H54 (cell line): Measurements from ENCODE around the gene SLC22A1.

ENCODE experiments used
- DNase-seq: peaks from one replicate; pipeline ENCODE4 v3.0.0; 2011; ENCODE audit warnings: low spot score, mixed read lengths; ENCODE audit not compliant: insufficient read length
- FAIRE-seq: peaks from 3 replicates; lab custom pipeline; 2011; peaks lifted over from hg19 to GRCh38; lab: Jason Lieb, UNC
- POLR2A ChIP-seq: IDR thresholded peaks from 2 replicates; pipeline ENCODE4 v1.6.1; 2011; ENCODE audit warnings: low read depth, mild to moderate bottlenecking, low read length

SLC22A1 gene

DNA sequence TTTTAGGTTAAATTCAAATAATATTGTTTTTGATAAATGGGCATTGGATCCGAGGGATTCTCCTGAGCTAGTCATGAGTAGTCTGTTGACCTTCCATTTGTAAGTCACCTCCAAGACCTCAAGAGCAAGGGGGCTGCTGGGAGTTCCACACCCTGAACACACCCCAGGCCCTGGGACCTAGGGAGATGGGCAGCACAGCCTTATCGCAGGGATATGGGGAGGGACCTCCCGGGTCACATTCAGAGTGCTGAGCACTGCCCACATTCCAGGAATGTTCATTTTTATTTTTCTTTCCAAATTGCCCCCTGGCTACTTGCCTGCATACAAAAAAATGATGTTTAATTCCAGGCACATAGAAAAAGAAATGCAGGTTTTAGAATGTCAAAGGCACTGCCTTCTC lies 81.5 kb downstream of the SLC22A1 start:
- FAIRE-seq = no peak
- DNase-seq = no peak
- no peak for TF ChIP-seq POLR2A

- TF ChIP-seq POLR2A = no peak
- DNase-seq (no peak), FAIRE-seq (no peak)
Observed at GRCh38 chr6:160203522-160203921, 81.9 kb downstream of the SLC22A1 start.

GRCh38 chr6:160203953-160204352 lies 82.3 kb downstream of the SLC22A1 start:
- no peak for DNase-seq
- FAIRE-seq = no peak
- TF ChIP-seq POLR2A = no peak

DNA sequence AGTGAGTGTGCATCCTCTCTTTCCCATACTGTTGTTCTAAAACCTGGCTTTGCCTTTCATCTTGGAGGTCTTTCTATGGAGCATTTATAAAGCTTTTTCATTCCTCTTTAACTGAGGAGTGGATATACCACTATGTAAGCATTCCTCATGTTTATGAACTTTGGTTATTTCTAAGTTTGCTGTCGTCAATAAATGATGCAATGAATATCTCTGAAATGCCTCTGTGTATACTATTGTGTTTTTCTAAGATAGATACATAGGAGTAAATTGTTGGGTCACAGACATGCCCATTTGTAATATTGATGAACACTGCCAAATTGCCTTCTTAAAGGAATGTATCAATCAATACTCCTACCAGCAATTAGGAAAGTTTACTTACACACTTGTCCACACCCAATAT lies 83.1 kb downstream of the SLC22A1 start:
- FAIRE-seq (no peak), DNase-seq (no peak)
- no peak for TF ChIP-seq POLR2A

DNA sequence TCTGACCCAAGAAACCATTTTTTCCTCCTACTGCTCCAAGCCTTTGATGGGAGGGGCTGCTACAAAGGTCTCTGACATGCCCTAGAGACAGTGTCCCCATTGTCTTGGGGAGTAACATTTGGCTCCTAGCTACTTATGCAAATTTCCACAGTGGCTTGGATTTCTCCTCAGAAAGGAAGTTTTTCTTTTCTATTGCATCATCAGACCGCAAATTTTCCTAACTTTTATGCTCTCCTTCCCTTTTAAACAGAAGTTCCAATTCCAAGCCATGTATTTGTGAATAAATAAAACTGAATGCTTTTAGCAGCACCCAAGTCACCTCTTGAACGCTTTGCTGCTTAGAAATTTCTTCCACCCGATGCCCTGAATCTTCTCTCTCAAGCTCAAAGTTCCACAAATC lies 86.0 kb downstream of the SLC22A1 start:
- FAIRE-seq = no peak

More for the DNA sequence above, 86.0 kb downstream of the SLC22A1 start:
- DNase-seq = no peak
- no peak for TF ChIP-seq POLR2A
